ENCODE measurements around the gene TP53AIP1.

Gene TP53AIP1

GRCh38 chr11:128938156-128938885 is 4.3 kb downstream of the TP53AIP1 start:
- Mint-ChIP-seq H3K36me3 (ENCODE audit: low read depth) (no peaks in the 10 kb centered on the region), H3K4me1 (ENCODE audit: low read depth) (no peaks in the 10 kb centered on the region), H3K9me3 (no peaks in the 10 kb centered on the region), H3K27me3 (ENCODE audit: low read depth) (no peaks in the 10 kb centered on the region), H3K4me3 (no peak overlapping the region), H3K27ac (no peak overlapping the region)

GRCh38 chr11:128937480-128937879 is 5.2 kb downstream of the TP53AIP1 start:
- Mint-ChIP-seq H3K36me3 (ENCODE audit: low read depth) (no peaks in the 10 kb centered on the region), H3K4me1 (ENCODE audit: low read depth) (no peaks in the 10 kb centered on the region), H3K4me3 (no peak overlapping the region), H3K27me3 (ENCODE audit: low read depth) (no peaks in the 10 kb centered on the region), H3K27ac (no peak overlapping the region), H3K9me3 (no peaks in the 10 kb centered on the region)

- Mint-ChIP-seq H3K9me3 (no peaks in the 10 kb centered on the region), H3K4me3 (no peak overlapping the region), H3K4me1 (ENCODE audit: low read depth) (no peaks in the 10 kb centered on the region), H3K27ac (no peak overlapping the region), H3K36me3 (ENCODE audit: low read depth) (no peaks in the 10 kb centered on the region), H3K27me3 (ENCODE audit: low read depth) (no peaks in the 10 kb centered on the region)
Observed at GRCh38 chr11:128936606-128937251, 5.9 kb downstream of the TP53AIP1 start.

- H3K9me3 Mint-ChIP-seq, result no peaks in the 10 kb centered on the region
- no peaks in the 10 kb centered on the region for H3K27me3 Mint-ChIP-seq (ENCODE audit: low read depth)
- no peak overlapping the region for H3K4me3 Mint-ChIP-seq
- no peak overlapping the region for H3K27ac Mint-ChIP-seq
- H3K36me3 Mint-ChIP-seq (ENCODE audit: low read depth), result no peaks in the 10 kb centered on the region
- H3K4me1 Mint-ChIP-seq (ENCODE audit: low read depth), result no peaks in the 10 kb centered on the region
Observed at GRCh38 chr11:128934926-128935325, 7.7 kb downstream of the TP53AIP1 start.

- Mint-ChIP-seq H3K4me3 (no peak overlapping the region), H3K4me1 (ENCODE audit: low read depth) (peaks cover 3% of the 10 kb centered on the region), H3K36me3 (ENCODE audit: low read depth) (no peaks in the 10 kb centered on the region), H3K27me3 (ENCODE audit: low read depth) (no peaks in the 10 kb centered on the region), H3K9me3 (no peaks in the 10 kb centered on the region), H3K27ac (no peak overlapping the region)
Observed at GRCh38 chr11:128934351-128934750, 8.3 kb downstream of the TP53AIP1 start.

GRCh38 chr11:128933481-128934178 is 9.0 kb downstream of the TP53AIP1 start:
- H3K27ac Mint-ChIP-seq, result no peak overlapping the region
- no peaks in the 10 kb centered on the region for H3K27me3 Mint-ChIP-seq (ENCODE audit: low read depth)
- H3K4me3 Mint-ChIP-seq, result no peak overlapping the region
- no peaks in the 10 kb centered on the region for H3K9me3 Mint-ChIP-seq
- H3K4me1 Mint-ChIP-seq (ENCODE audit: low read depth), result peaks cover 6% of the 10 kb centered on the region
- H3K36me3 Mint-ChIP-seq (ENCODE audit: low read depth), result no peaks in the 10 kb centered on the region

- Mint-ChIP-seq H3K4me1 (ENCODE audit: low read depth) (peaks cover 10% of the 10 kb centered on the region), H3K27ac (no peak overlapping the region), H3K27me3 (ENCODE audit: low read depth) (no peaks in the 10 kb centered on the region), H3K9me3 (no peaks in the 10 kb centered on the region), H3K36me3 (ENCODE audit: low read depth) (no peaks in the 10 kb centered on the region), H3K4me3 (no peak overlapping the region)
Observed at GRCh38 chr11:128931668-128932067, 11.0 kb downstream of the TP53AIP1 start.

- H3K4me1 Mint-ChIP-seq (ENCODE audit: low read depth), result peaks cover 10% of the 10 kb centered on the region
- H3K27me3 Mint-ChIP-seq (ENCODE audit: low read depth), result no peaks in the 10 kb centered on the region
- H3K4me3 Mint-ChIP-seq, result no peak overlapping the region
- H3K9me3 Mint-ChIP-seq, result no peaks in the 10 kb centered on the region
- no peaks in the 10 kb centered on the region for H3K36me3 Mint-ChIP-seq (ENCODE audit: low read depth)
- no peak overlapping the region for H3K27ac Mint-ChIP-seq
Observed at GRCh38 chr11:128931066-128931465, 11.6 kb downstream of the TP53AIP1 start.

GRCh38 chr11:128929991-128930390 is 12.7 kb downstream of the TP53AIP1 start:
- H3K4me3 Mint-ChIP-seq, result no peak overlapping the region
- no peak overlapping the region for H3K27ac Mint-ChIP-seq
- H3K27me3 Mint-ChIP-seq (ENCODE audit: low read depth), result no peaks in the 10 kb centered on the region
- H3K36me3 Mint-ChIP-seq (ENCODE audit: low read depth), result no peaks in the 10 kb centered on the region
- peaks cover 10% of the 10 kb centered on the region for H3K4me1 Mint-ChIP-seq (ENCODE audit: low read depth)
- H3K9me3 Mint-ChIP-seq, result no peaks in the 10 kb centered on the region

- Mint-ChIP-seq H3K36me3 (ENCODE audit: low read depth) (no peaks in the 10 kb centered on the region), H3K9me3 (no peaks in the 10 kb centered on the region), H3K27me3 (ENCODE audit: low read depth) (no peaks in the 10 kb centered on the region), H3K4me1 (ENCODE audit: low read depth) (peaks cover 10% of the 10 kb centered on the region), H3K27ac (no peak overlapping the region), H3K4me3 (no peak overlapping the region)
Observed at GRCh38 chr11:128929468-128929867, 13.2 kb downstream of the TP53AIP1 start.

- Mint-ChIP-seq H3K9me3 (no peaks in the 10 kb centered on the region), H3K4me1 (ENCODE audit: low read depth) (peaks cover 10% of the 10 kb centered on the region), H3K27me3 (ENCODE audit: low read depth) (no peaks in the 10 kb centered on the region), H3K27ac (no peak overlapping the region), H3K36me3 (ENCODE audit: low read depth) (no peaks in the 10 kb centered on the region), H3K4me3 (no peak overlapping the region)
Observed at GRCh38 chr11:128928400-128928799, 14.3 kb downstream of the TP53AIP1 start.

- H3K27me3 Mint-ChIP-seq (ENCODE audit: low read depth), result no peaks in the 10 kb centered on the region
- no peaks in the 10 kb centered on the region for H3K9me3 Mint-ChIP-seq
- H3K36me3 Mint-ChIP-seq (ENCODE audit: low read depth), result no peaks in the 10 kb centered on the region
- no peak overlapping the region for H3K27ac Mint-ChIP-seq
- H3K4me3 Mint-ChIP-seq, result no peak overlapping the region
- H3K4me1 Mint-ChIP-seq (ENCODE audit: low read depth), result peaks cover 10% of the 10 kb centered on the region
Observed at GRCh38 chr11:128927683-128928336, 14.9 kb downstream of the TP53AIP1 start.

- Mint-ChIP-seq H3K27me3 (ENCODE audit: low read depth) (no peaks in the 10 kb centered on the region), H3K4me3 (no peak overlapping the region), H3K9me3 (no peaks in the 10 kb centered on the region), H3K27ac (no peak overlapping the region), H3K4me1 (ENCODE audit: low read depth) (peaks cover 10% of the 10 kb centered on the region), H3K36me3 (ENCODE audit: low read depth) (no peaks in the 10 kb centered on the region)
Observed at GRCh38 chr11:128927108-128927461, 15.6 kb downstream of the TP53AIP1 start.

- Mint-ChIP-seq H3K4me1 (ENCODE audit: low read depth) (peaks cover 10% of the 10 kb centered on the region), H3K27ac (no peak overlapping the region), H3K9me3 (no peaks in the 10 kb centered on the region), H3K4me3 (no peak overlapping the region), H3K27me3 (ENCODE audit: low read depth) (no peaks in the 10 kb centered on the region), H3K36me3 (ENCODE audit: low read depth) (no peaks in the 10 kb centered on the region)
Observed at GRCh38 chr11:128926437-128927107, 16.1 kb downstream of the TP53AIP1 start.
